OCI-LY1 (cell line): ENCODE results near the gene ANKS3.

Experiments used
- CTCF ChIP-seq: fragments of 200-600 bp; sonication (generic), shearing (Covaris generic); IDR thresholded peaks from 2 replicates; pipeline ENCODE4 v1.5.1; 2017; ENCODE audit warnings: mild to moderate bottlenecking, antibody characterized with exemption, low read length, moderate library complexity, mixed read lengths
- EZH2 ChIP-seq: fragments of 200-600 bp; sonication (generic), shearing (Covaris generic); IDR thresholded peaks from 2 replicates; pipeline ENCODE4 v1.8.0; 2017; ENCODE audit warnings: borderline replicate concordance, mixed run types, mild to moderate bottlenecking, antibody characterized with exemption, low read length, moderate library complexity, mixed read lengths

DNA sequence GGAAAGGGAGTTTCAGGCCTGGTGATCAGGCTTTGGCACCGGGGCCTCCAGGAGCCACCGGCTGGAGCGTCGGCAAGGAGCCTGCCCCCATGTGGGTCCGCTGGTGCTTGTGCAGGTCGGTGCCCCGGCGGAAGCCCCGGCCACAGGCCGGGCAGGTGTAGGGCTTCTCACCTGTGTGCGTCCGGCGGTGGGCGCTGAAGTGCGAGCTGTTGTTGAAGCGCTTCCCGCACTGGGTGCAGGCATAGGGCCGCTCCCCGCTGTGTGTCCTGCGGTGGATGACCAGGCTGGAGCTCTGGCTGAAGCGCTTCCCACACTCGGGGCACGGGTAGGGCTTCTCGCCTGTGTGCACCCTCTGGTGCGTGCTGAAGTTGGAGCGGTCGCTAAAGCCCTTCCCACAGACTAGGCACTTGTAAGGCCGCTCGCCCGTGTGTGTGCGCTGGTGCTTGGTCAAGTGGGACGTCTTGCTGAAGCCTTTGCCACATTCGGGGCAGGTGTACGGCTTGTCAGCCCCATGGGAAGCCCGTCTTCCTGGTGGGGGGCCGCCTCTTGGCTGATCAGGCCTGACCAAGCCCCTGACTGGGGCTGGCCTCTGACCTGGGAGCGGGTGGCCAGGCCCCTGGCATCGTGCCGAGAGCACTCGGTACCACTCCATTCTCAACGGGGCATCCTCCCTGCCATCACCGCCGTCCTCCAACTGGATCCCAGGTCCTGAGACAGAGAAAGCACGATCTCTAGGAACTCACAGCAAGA lies 18.5 kb upstream of the ANKS3 start:
- TF ChIP-seq CTCF = no peak
- no peak for TF ChIP-seq EZH2
